HCT116 (cell line): ENCODE results near the gene FAM13A. TPM values are rescaled to one million over a fixed set of nuclear protein-coding genes. Genes with fewer than 3 reads are reported as not detected.

ENCODE experiments used
- ATAC-seq: fragments of 200-7000 bp; cut with Tn5 transposase; 2 replicates; pipeline ENCODE4 v1.9.1; 2020; ENCODE audit warnings: mild to moderate bottlenecking, moderate library complexity
- BruUV-seq: library from RNA; stranded (reverse); fragments of 400-500 nt; replicated peaks from 2 replicates; lab custom pipeline; 2021; lab: Mats Ljungman, UMichigan
- CTCF ChIA-PET: fragments of 300-600 bp; sonication (Branson Sonifier 250); formaldehyde crosslinking; loops from one replicate; lab custom pipeline; 2021; ENCODE audit warnings: antibody characterized with exemption; lab: Charles Lee
- POLR2A ChIA-PET: fragments of 300-600, 350-600 bp; sonication (Branson Sonifier 250); formaldehyde crosslinking; loops from one replicate; lab custom pipeline; 2021; ENCODE audit warnings: antibody characterized with exemption; lab: Charles Lee
- RAD21 ChIA-PET, 2 experiments: fragments of 300-600 bp; sonication (Branson Sonifier 250); formaldehyde crosslinking; loops; one replicate each; lab custom pipeline; 2023; ENCODE audit warnings: low total read pairs in 2 of 2; ENCODE audit not compliant: uncharacterized antibody in 2 of 2, unreplicated experiment in 2 of 2, low non-redundant PET in 1 of 2; lab: Charles Lee
- DNase-seq: peaks from one replicate; pipeline ENCODE4 v3.0.0-alpha.2; 2010; ENCODE audit warnings: low read depth, low spot score
- H2AFZ ChIP-seq: fragments of 200-600 bp; shearing (Covaris generic), sonication (generic); 2 replicates; pipeline ENCODE4 v1.6.1; 2017; ENCODE audit warnings: low read depth, mixed run types, mixed read lengths, antibody characterized with exemption, low read length; ENCODE audit not compliant: poor library complexity, severe bottlenecking
- H3K27ac ChIP-seq: 2 replicates; pipeline ENCODE4 v1.5.1; 2012; ENCODE audit warnings: low read depth, low read length
- H3K27me3 ChIP-seq: fragments of 200-600 bp; sonication (generic); 2 replicates; pipeline ENCODE4 v1.6.1; 2016; ENCODE audit warnings: mixed run types, low read length, mixed read lengths; ENCODE audit not compliant: insufficient read depth
- H3K36me3 ChIP-seq, 2 experiments: fragments of 200-500 bp in 1 of 2; fragments of 200-600 bp in 1 of 2; sonication (Bioruptor generic) in 1 of 2; sonication (generic) in 1 of 2; 2 replicates each; pipeline versions ENCODE4 v1.5.1 to v1.6.1; 2014 to 2016; ENCODE audit warnings: low read length in 2 of 2, inconsistent platforms in 1 of 2, mixed read lengths in 1 of 2, mixed run types in 1 of 2; ENCODE audit not compliant: insufficient read depth in 2 of 2, control insufficient read depth in 1 of 2
- H3K4me1 ChIP-seq, 2 experiments: fragments of 200-600 bp in 1 of 2; sonication (generic) in 1 of 2; 2 replicates each; pipeline versions ENCODE4 v1.5.1 to v1.6.1; 2012 to 2017; ENCODE audit warnings: low read length in 2 of 2, inconsistent platforms in 1 of 2, mild to moderate bottlenecking in 1 of 2, mixed read lengths in 1 of 2, mixed run types in 1 of 2, moderate library complexity in 1 of 2; ENCODE audit not compliant: insufficient read depth in 2 of 2, control insufficient read depth in 1 of 2
- H3K4me2 ChIP-seq: fragments of 200-600 bp; sonication (generic); 2 replicates; pipeline ENCODE4 v1.6.1; 2017; ENCODE audit warnings: mixed run types, low read length, mixed read lengths
- H3K4me3 ChIP-seq, 2 experiments: fragments of 200-600 bp in 1 of 2; sonication (generic) in 1 of 2; replicated peaks in 1 of 2; 2 replicates each; pipeline ENCODE4 v1.5.1; 2011 to 2016; ENCODE audit warnings: low read length in 2 of 2, control low read depth in 1 of 2, low read depth in 1 of 2, mild to moderate bottlenecking in 1 of 2, mixed read lengths in 1 of 2, mixed run types in 1 of 2
- H3K79me2 ChIP-seq: fragments of 200-600 bp; sonication (generic); 2 replicates; pipeline ENCODE4 v1.6.1; 2017; ENCODE audit warnings: mild to moderate bottlenecking, mixed run types, low read length, moderate library complexity, mixed read lengths; ENCODE audit not compliant: insufficient read depth
- H3K9ac ChIP-seq: fragments of 200-600 bp; sonication (generic); 2 replicates; pipeline ENCODE4 v1.6.1; 2016; ENCODE audit warnings: low read length, mixed read lengths
- H3K9me2 ChIP-seq: fragments of 200-600 bp; sonication (generic), shearing (Covaris generic); 2 replicates; pipeline ENCODE4 v1.6.1; 2017; ENCODE audit warnings: mixed run types, mild to moderate bottlenecking, moderate library complexity; ENCODE audit not compliant: insufficient read depth
- H3K9me3 ChIP-seq, 2 experiments: fragments of 200-500 bp in 1 of 2; fragments of 200-600 bp in 1 of 2; sonication (Bioruptor generic) in 1 of 2; sonication (generic) in 1 of 2; 2 replicates each; pipeline ENCODE4 v1.6.1; 2014 to 2017; ENCODE audit warnings: low read length in 2 of 2, mixed read lengths in 2 of 2, inconsistent platforms in 1 of 2, low read depth in 1 of 2, mild to moderate bottlenecking in 1 of 2, mixed run types in 1 of 2, moderate library complexity in 1 of 2; ENCODE audit not compliant: control insufficient read depth in 1 of 2, insufficient read depth in 1 of 2
- H4K20me1 ChIP-seq: fragments of 200-600 bp; sonication (generic), shearing (Covaris generic); 2 replicates; pipeline ENCODE4 v1.6.1; 2017; ENCODE audit warnings: mixed run types, mild to moderate bottlenecking, moderate library complexity; ENCODE audit not compliant: insufficient read depth
- CEBPB ChIP-seq: IDR thresholded peaks from 2 replicates; pipeline ENCODE4 v1.6.1; 2012; ENCODE audit warnings: low read depth
- CTCF ChIP-seq, 3 experiments: fragments of 200-600 bp in 1 of 3; sonication (generic) in 1 of 3; IDR thresholded peaks in 2 of 3; conservative IDR thresholded peaks in 1 of 3; 2 replicates each; pipeline ENCODE4 v1.5.1; 2012 to 2017; ENCODE audit warnings: low read depth in 2 of 3, low read length in 2 of 3, antibody characterized with exemption in 1 of 3, borderline replicate concordance in 1 of 3, control low read depth in 1 of 3, mild to moderate bottlenecking in 1 of 3, mixed read lengths in 1 of 3, mixed run types in 1 of 3, moderate library complexity in 1 of 3; ENCODE audit not compliant: insufficient read depth in 1 of 3
- REST ChIP-seq: IDR thresholded peaks from 2 replicates; pipeline ENCODE4 v1.6.1; 2012; ENCODE audit warnings: low read depth
- SP1 ChIP-seq: IDR thresholded peaks from 2 replicates; pipeline ENCODE4 v1.6.1; 2012; ENCODE audit warnings: low read depth
- TCF7L2 ChIP-seq: IDR thresholded peaks from 2 replicates; pipeline ENCODE4 v1.7.0; 2011; ENCODE audit warnings: borderline replicate concordance, inconsistent platforms; ENCODE audit not compliant: insufficient read depth, insufficient read length; ENCODE audit errors: extremely low read depth
- ZFX ChIP-seq: fragments of 450-650 bp; IDR thresholded peaks from 2 replicates; pipeline ENCODE4 v1.6.1; 2017
- intact Hi-C: fragments of 100-400 bp; cut with micrococcal nuclease; formaldehyde crosslinking; loops from 2 replicates; pipeline ENCODE4 v1.10.0; 2022
- total RNA-seq: library from RNA; stranded (reverse); gene quantifications from one replicate; pipeline ENCODE4 v1.2.1, GENCODE V29; 2021; ENCODE audit not compliant: unreplicated experiment

FAM13A gene
- total RNA-seq, 1 experiment from 2014 or later, result 17.2 TPM

- Histone ChIP-seq H3K27me3 (no peaks in the 10 kb centered on the region), H3K4me1 (no peaks in the 10 kb centered on the region), H4K20me1 (no peaks in the 10 kb centered on the region), H3K4me3 (no peak overlapping the region), H3K27ac (no peak overlapping the region)
- intact Hi-C loops, result no loop called here
- TF ChIP-seq CEBPB (no peak), SP1 (no peak)
- TF ChIP-seq, all 23 proteins: peak for 0
- DNase-seq (no peak), ATAC-seq (no peak)
- RAD21 ChIA-PET, result no interaction called here
- no TSS peak for BruUV-seq
- no peak overlapping the region for H3K9ac ChIP-seq
- H3K79me2 ChIP-seq, result no peaks in the 10 kb centered on the region
- H3K4me2 ChIP-seq, result no peak overlapping the region
- CTCF ChIA-PET, result no interaction called here
- H3K9me2 ChIP-seq, result no peaks in the 10 kb centered on the region
- no peaks in the 10 kb centered on the region for H3K9me3 ChIP-seq
- no peak overlapping the region for H2AFZ ChIP-seq
- H3K36me3 ChIP-seq, result no peaks in the 10 kb centered on the region
- POLR2A ChIA-PET, result no interaction called here
Observed at GRCh38 chr4:88908521-88908920, 148.5 kb downstream of the FAM13A start.

- Histone ChIP-seq H3K36me3 (no peaks in the 10 kb centered on the region), H4K20me1 (no peaks in the 10 kb centered on the region), H3K4me2 (no peak overlapping the region), H3K4me1 (no peaks in the 10 kb centered on the region), H3K27me3 (no peaks in the 10 kb centered on the region), H3K9me2 (no peaks in the 10 kb centered on the region), H3K79me2 (no peaks in the 10 kb centered on the region), H3K9me3 (no peaks in the 10 kb centered on the region), H2AFZ (no peak overlapping the region), H3K4me3 (no peak overlapping the region), H3K27ac (no peak overlapping the region), H3K9ac (no peak overlapping the region)
- intact Hi-C loops, result no loop called here
- ATAC-seq, result no peak
- no TSS peak for BruUV-seq
- CTCF ChIA-PET, result no interaction called here
- TF ChIP-seq CTCF (IDR thresholded peaks at IDR 0.05 in 2 of 3, conservative IDR thresholded peaks at IDR 0.05 in 1 of 3; ENCODE audit: borderline replicate concordance in 1 of 3, insufficient read depth in 1 of 3, low read depth in 2 of 3, low read length in 2 of 3) (no peak), CEBPB (no peak), TCF7L2 (no peak), ZFX (no peak), REST (no peak)
- POLR2A ChIA-PET, result no interaction called here
- DNase-seq, result no peak
- RAD21 ChIA-PET, result no interaction called here
Observed at GRCh38 chr4:88908003-88908402, 149.0 kb downstream of the FAM13A start.
